K562 (cell line): ENCODE measurements around the gene ARPC1A. TPM values are rescaled to one million over a fixed set of nuclear protein-coding genes. Genes with fewer than 3 reads are reported as not detected.

ENCODE experiments used
- CBFB ChIP-seq: sonication (generic); formaldehyde crosslinking; IDR thresholded peaks from 2 replicates; pipeline ENCODE4 v1.4.0; 2020; ENCODE audit warnings: mild to moderate bottlenecking, missing genetic modification reagents
- CXXC5 ChIP-seq: fragments of 250-450 bp; sonication (Bioruptor Pico); IDR thresholded peaks from 2 replicates; pipeline ENCODE4 v1.8.0; 2022; ENCODE audit warnings: inconsistent platforms, mild to moderate bottlenecking, moderate library complexity
- E2F3 ChIP-seq: fragments of 250-450 bp; sonication (Bioruptor Pico); IDR thresholded peaks from 2 replicates; pipeline ENCODE4 v1.4.0; 2020; ENCODE audit warnings: mild to moderate bottlenecking
- KLF16 ChIP-seq: IDR thresholded peaks from 2 replicates; pipeline ENCODE4 v1.6.1; 2016; ENCODE audit warnings: antibody characterized with exemption
- LCOR ChIP-seq: sonication (generic); formaldehyde crosslinking; IDR thresholded peaks from 2 replicates; pipeline ENCODE4 v1.8.0; 2022; ENCODE audit warnings: mild to moderate bottlenecking, missing genetic modification reagents
- OTX1 ChIP-seq: fragments of 450-650 bp; formaldehyde crosslinking; IDR thresholded peaks from 2 replicates; pipeline ENCODE4 v1.4.0; 2022; ENCODE audit warnings: mild to moderate bottlenecking
- PPARD ChIP-seq: fragments of 250-450 bp; sonication (Bioruptor Pico); IDR thresholded peaks from 2 replicates; pipeline ENCODE4 v1.8.0; 2022; ENCODE audit warnings: inconsistent platforms, mild to moderate bottlenecking, moderate library complexity
- RFX7 ChIP-seq: fragments of 250-450 bp; sonication (Bioruptor Pico); IDR thresholded peaks from 2 replicates; pipeline ENCODE4 v1.5.1; 2021; ENCODE audit warnings: mild to moderate bottlenecking
- SMARCA4 ChIP-seq: fragments of 450-650 bp; IDR thresholded peaks from 2 replicates; pipeline ENCODE4 v1.6.1; 2016
- SMARCE1 ChIP-seq: fragments of 450-650 bp; IDR thresholded peaks from 2 replicates; pipeline ENCODE4 v1.7.1; 2016; ENCODE audit warnings: mild to moderate bottlenecking
- TOE1 ChIP-seq, 2 experiments: fragments of 450-650 bp in 1 of 2; sonication (generic) in 1 of 2; formaldehyde crosslinking in 1 of 2; IDR thresholded peaks; 2 replicates each; pipeline versions ENCODE4 v1.7.1 to v1.8.0; 2016 to 2022; ENCODE audit warnings: borderline replicate concordance in 2 of 2, mild to moderate bottlenecking in 2 of 2, antibody characterized with exemption in 1 of 2, inconsistent platforms in 1 of 2, low read depth in 1 of 2, missing genetic modification reagents in 1 of 2, moderate library complexity in 1 of 2
- ZKSCAN3 ChIP-seq: fragments of 250-450 bp; sonication (Bioruptor Pico); IDR thresholded peaks from 2 replicates; pipeline ENCODE4 v1.4.0; 2020
- ZKSCAN8 ChIP-seq: fragments of 200-800 bp; sonication (Bioruptor generic); IDR thresholded peaks from 2 replicates; pipeline ENCODE4 v1.6.1; 2016; ENCODE audit warnings: missing genetic modification characterization, missing compliant biosample characterization
- ZNF311 ChIP-seq: fragments of 250-450 bp; sonication (Bioruptor Pico); IDR thresholded peaks from 2 replicates; pipeline ENCODE4 v1.4.0; 2020; ENCODE audit warnings: mild to moderate bottlenecking, moderate library complexity
- ZNF57 ChIP-seq: fragments of 450-650 bp; formaldehyde crosslinking; IDR thresholded peaks from 2 replicates; pipeline ENCODE4 v1.4.0; 2020; ENCODE audit warnings: mild to moderate bottlenecking, moderate library complexity
- ZNF717 ChIP-seq: fragments of 250-450 bp; sonication (Bioruptor Pico); IDR thresholded peaks from 2 replicates; pipeline ENCODE4 v1.5.0; 2021
- polyA plus RNA-seq, 8 experiments: library from polyadenylated mRNA; depleted of rRNA in 4 of 8; stranded (reverse) in 5 of 8; unstranded in 3 of 8; fragments of >200 nt; fragmentation: Nextera tagmentation in 2 of 8; fragmentation: Illumina TruSeq in 1 of 8; extraction: Ambion mirVana in 2 of 8; extraction: Trizol in 1 of 8; gene quantifications; 2 replicates each; pipeline versions ENCODE4 v1.2.1 to v1.2.3, GENCODE V29; 2011 to 2014; ENCODE audit warnings: inconsistent platforms in 1 of 8, missing spikeins in 1 of 8
- total RNA-seq, 7 experiments: library from RNA; depleted of rRNA in 6 of 7; stranded (reverse); fragments of >200 nt in 6 of 7; fragmentation: Illumina TruSeq in 2 of 7; extraction: Trizol in 2 of 7; gene quantifications; 2 replicates each; pipeline versions ENCODE4 v1.2.1 to v1.2.3, GENCODE V29; 2011 to 2021; ENCODE audit warnings: low replicate concordance in 1 of 7
- TF ChIP-seq, protein P1 (sequence below): fragments of 200-400 bp; formaldehyde crosslinking; IDR thresholded peaks from 2 replicates; pipeline ENCODE4 v1.6.1; 2017; ENCODE audit warnings: mild to moderate bottlenecking, low read depth, low read length, moderate library complexity
- TF ChIP-seq, protein P2 (sequence below): sonication (generic); formaldehyde crosslinking; IDR thresholded peaks from 2 replicates; pipeline ENCODE4 v1.8.1; 2023; ENCODE audit warnings: mild to moderate bottlenecking, missing genetic modification reagents
- TF ChIP-seq, protein P3 (sequence below): sonication (generic); formaldehyde crosslinking; IDR thresholded peaks from 2 replicates; pipeline ENCODE4 v1.8.0; 2022; ENCODE audit warnings: mild to moderate bottlenecking, missing genetic modification reagents
- TF ChIP-seq, protein P4 (sequence below): fragments of 250-450 bp; sonication (Bioruptor Pico); IDR thresholded peaks from 2 replicates; pipeline ENCODE4 v1.5.0; 2021
- TF ChIP-seq, protein P5 (sequence below): fragments of 250-450 bp; sonication (Bioruptor Pico); IDR thresholded peaks from 2 replicates; pipeline ENCODE4 v1.8.0; 2022; ENCODE audit warnings: moderate library complexity, mild to moderate bottlenecking, inconsistent platforms
- TF ChIP-seq, protein P6 (sequence below): fragments of 250-450 bp; sonication (Bioruptor Pico); IDR thresholded peaks from 2 replicates; pipeline ENCODE4 v1.4.0; 2020; ENCODE audit warnings: mild to moderate bottlenecking

The ARPC1A gene
- total and polyA plus RNA-seq, 9 of the 15 experiments (the other 6 are each of a cell fraction or from before 2014, with no cell fraction given), result 39.5 to 151 (median 86.1) TPM

DNA sequence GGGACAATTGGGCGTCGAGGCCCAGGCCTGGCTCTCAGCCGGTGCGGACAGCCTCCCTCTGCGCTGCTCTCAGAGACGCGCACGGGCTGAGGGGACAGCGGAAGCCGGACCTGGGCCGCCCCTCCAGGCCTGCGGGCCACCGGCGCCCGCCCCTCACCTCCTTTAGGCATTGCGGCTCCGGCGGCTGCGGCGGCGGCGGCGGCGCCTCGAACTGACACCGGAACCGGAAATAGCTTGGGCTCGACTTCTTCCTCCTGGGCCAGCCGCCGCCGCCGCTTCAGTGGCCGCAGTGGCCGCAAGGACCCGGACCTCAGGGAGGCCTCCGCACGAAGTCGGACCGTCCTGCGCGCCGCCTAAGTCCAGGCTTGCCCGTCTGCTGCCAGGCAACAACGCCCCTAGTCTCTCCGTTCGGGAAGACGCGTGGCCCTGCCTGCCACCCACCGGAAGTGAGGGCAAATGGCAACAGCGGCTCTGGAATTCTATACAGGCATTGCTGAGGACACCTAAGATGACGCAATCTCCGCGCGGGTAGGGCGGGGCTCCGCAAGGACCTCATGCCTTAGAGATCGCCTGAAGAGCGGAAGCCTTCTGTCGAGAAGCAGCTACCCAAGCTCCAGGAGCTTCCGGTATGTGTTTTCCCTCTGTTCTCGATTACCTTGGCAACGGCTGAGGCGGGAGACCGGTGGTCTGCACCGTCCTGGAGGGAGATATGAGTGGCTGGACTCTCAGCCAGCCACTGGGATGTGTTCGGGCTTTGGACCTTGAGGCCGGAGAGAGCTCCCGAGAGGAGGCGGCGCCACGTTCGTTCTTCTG, 82.9 kb downstream of the ARPC1A start, which contains the start of the genes BUD31 and PDAP1 (continued):
- TF ChIP-seq, protein P1, sequence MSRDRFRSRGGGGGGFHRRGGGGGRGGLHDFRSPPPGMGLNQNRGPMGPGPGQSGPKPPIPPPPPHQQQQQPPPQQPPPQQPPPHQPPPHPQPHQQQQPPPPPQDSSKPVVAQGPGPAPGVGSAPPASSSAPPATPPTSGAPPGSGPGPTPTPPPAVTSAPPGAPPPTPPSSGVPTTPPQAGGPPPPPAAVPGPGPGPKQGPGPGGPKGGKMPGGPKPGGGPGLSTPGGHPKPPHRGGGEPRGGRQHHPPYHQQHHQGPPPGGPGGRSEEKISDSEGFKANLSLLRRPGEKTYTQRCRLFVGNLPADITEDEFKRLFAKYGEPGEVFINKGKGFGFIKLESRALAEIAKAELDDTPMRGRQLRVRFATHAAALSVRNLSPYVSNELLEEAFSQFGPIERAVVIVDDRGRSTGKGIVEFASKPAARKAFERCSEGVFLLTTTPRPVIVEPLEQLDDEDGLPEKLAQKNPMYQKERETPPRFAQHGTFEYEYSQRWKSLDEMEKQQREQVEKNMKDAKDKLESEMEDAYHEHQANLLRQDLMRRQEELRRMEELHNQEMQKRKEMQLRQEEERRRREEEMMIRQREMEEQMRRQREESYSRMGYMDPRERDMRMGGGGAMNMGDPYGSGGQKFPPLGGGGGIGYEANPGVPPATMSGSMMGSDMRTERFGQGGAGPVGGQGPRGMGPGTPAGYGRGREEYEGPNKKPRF, result no peak
- TF ChIP-seq LCOR, result peak; percentile 65; the same call in 1 of the 2 replicates
- TF ChIP-seq RFX7 (CRISPR knock-in tag), result no peak
- no peak for TF ChIP-seq OTX1
- no peak; the same call in 1 of the 2 replicates for TF ChIP-seq SMARCA4
- TF ChIP-seq, protein P2, sequence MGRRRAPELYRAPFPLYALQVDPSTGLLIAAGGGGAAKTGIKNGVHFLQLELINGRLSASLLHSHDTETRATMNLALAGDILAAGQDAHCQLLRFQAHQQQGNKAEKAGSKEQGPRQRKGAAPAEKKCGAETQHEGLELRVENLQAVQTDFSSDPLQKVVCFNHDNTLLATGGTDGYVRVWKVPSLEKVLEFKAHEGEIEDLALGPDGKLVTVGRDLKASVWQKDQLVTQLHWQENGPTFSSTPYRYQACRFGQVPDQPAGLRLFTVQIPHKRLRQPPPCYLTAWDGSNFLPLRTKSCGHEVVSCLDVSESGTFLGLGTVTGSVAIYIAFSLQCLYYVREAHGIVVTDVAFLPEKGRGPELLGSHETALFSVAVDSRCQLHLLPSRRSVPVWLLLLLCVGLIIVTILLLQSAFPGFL (CRISPR knock-in tag), result peak; percentile 44
- TF ChIP-seq PPARD, result no peak
- no peak for TF ChIP-seq ZNF717 (CRISPR knock-in tag)
- no peak for TF ChIP-seq KLF16
- no peak for TF ChIP-seq SMARCE1
- no peak for TF ChIP-seq ZNF57 (CRISPR knock-in tag)
- TF ChIP-seq, protein P3, sequence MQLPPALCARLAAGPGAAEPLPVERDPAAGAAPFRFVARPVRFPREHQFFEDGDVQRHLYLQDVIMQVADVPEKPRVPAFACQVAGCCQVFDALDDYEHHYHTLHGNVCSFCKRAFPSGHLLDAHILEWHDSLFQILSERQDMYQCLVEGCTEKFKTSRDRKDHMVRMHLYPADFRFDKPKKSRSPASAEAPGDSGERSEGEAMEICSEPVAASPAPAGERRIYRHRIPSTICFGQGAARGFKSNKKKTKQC (CRISPR knock-in tag), result no peak; the same call in 1 of the 2 replicates
- TF ChIP-seq ZKSCAN8 (CRISPR knock-in tag), result no peak
- TF ChIP-seq ZNF311 (CRISPR knock-in tag), result no peak; the same call in 1 of the 2 replicates
- TF ChIP-seq, protein P4, sequence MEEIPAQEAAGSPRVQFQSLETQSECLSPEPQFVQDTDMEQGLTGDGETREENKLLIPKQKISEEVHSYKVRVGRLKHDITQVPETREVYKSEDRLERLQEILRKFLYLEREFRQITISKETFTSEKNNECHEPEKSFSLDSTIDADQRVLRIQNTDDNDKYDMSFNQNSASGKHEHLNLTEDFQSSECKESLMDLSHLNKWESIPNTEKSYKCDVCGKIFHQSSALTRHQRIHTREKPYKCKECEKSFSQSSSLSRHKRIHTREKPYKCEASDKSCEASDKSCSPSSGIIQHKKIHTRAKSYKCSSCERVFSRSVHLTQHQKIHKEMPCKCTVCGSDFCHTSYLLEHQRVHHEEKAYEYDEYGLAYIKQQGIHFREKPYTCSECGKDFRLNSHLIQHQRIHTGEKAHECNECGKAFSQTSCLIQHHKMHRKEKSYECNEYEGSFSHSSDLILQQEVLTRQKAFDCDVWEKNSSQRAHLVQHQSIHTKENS (CRISPR knock-in tag), result no peak
- peak; percentile 45 for TF ChIP-seq CBFB (CRISPR knock-in tag)
- peak; percentile 10; the same call in 1 of the 2 replicates for TF ChIP-seq E2F3 (CRISPR knock-in tag)
- no peak for TF ChIP-seq ZKSCAN3 (CRISPR knock-in tag)
- peak; percentile 81 for TF ChIP-seq TOE1 (IDR thresholded peaks at IDR 0.05; ENCODE audit: borderline replicate concordance)
- 0 out of 2 replicates have a peak, but pooled peaks have one; percentile 64 for TF ChIP-seq TOE1 (CRISPR knock-in tag; IDR thresholded peaks at IDR 0.05; ENCODE audit: borderline replicate concordance, low read depth)
- peak; percentile 94 for TF ChIP-seq CXXC5 (CRISPR knock-in tag)
- TF ChIP-seq, protein P5, sequence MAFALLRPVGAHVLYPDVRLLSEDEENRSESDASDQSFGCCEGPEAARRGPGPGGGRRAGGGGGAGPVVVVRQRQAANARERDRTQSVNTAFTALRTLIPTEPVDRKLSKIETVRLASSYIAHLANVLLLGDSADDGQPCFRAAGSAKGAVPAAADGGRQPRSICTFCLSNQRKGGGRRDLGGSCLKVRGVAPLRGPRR (CRISPR knock-in tag), result no peak
- TF ChIP-seq, protein P6, sequence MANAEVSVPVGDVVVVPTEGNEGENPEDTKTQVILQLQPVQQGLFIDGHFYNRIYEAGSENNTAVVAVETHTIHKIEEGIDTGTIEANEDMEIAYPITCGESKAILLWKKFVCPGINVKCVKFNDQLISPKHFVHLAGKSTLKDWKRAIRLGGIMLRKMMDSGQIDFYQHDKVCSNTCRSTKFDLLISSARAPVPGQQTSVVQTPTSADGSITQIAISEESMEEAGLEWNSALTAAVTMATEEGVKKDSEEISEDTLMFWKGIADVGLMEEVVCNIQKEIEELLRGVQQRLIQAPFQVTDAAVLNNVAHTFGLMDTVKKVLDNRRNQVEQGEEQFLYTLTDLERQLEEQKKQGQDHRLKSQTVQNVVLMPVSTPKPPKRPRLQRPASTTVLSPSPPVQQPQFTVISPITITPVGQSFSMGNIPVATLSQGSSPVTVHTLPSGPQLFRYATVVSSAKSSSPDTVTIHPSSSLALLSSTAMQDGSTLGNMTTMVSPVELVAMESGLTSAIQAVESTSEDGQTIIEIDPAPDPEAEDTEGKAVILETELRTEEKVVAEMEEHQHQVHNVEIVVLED (CRISPR knock-in tag), result peak; percentile 71
